DOHH2 (cell line): Measurements from ENCODE around the gene CHERP.

Experiments
- CTCF ChIP-seq: fragments of 200-600 bp; sonication (generic); IDR thresholded peaks from one replicate; pipeline ENCODE4 v1.5.1; 2014; ENCODE audit warnings: antibody characterized with exemption, mild to moderate bottlenecking, low read depth, low read length; ENCODE audit not compliant: poor library complexity, severe bottlenecking
- EZH2phosphoT487 ChIP-seq: fragments of 200-600 bp; sonication (generic); IDR thresholded peaks from 2 replicates; pipeline ENCODE4 v1.6.1; 2017; ENCODE audit warnings: borderline replicate concordance, mild to moderate bottlenecking, antibody characterized with exemption, low read length, moderate library complexity, mixed read lengths

- TF ChIP-seq CTCF (no peak), EZH2phosphoT487 (no peak)
These were observed 46.8 kb upstream of the CHERP start for GRCh38 chr19:16588824-16589577.
